ENCODE results near the gene SERGEF. TPM values are rescaled to one million over a fixed set of nuclear protein-coding genes. Genes with fewer than 3 reads are reported as not detected.

The SERGEF gene
- total RNA-seq, 1 experiment from 2014 or later, result 26.1 TPM

Other genes starting within 250 kb of the SERGEF start
- 0.19 and 0.20 TPM in 2 replicates for gene TPH1, start 33.2 kb upstream of the SERGEF start, total RNA-seq (2022)
- gene SAAL1, start 93.0 kb upstream of the SERGEF start, total RNA-seq (2022), result 21.6 and 34.3 TPM in 2 replicates
- 0.34 and 0.79 TPM in 2 replicates for gene MRGPRX3, start 119.5 kb upstream of the SERGEF start, total RNA-seq (2022)
- gene MRGPRX4, start 159.8 kb upstream of the SERGEF start, total RNA-seq (2022), result not detected in 2 replicates
- not detected in 2 replicates for gene SAA4, start 223.8 kb upstream of the SERGEF start, total RNA-seq (2022)
- 12.2 and 12.7 TPM in 2 replicates for gene SAA2, start 235.6 kb upstream of the SERGEF start, total RNA-seq (2022)